ENCODE data around the gene ABI2.

DNA sequence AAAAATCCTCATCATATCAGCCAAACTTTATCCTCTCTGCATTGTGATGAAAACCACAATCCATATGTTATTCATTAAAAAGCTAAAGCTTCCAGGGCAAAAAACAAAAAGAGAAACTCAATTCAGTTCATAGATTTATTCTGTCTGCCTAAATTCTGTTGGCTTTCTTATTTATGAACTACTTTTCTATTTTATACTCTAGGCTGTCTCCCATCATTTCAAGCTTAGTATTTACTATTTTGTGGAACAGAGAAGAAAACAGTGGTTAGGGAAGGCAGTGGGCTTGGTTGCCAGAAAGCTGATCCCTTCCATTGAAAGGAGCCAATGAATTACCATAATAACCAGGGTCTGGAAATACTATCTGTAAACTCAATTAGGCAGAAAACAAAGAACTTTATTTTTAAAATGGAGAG lies 135.1 kb downstream of the ABI2 start:
- no peak for TF ChIP-seq POLR2A (IDR thresholded peaks at IDR 0.05)
- TF ChIP-seq, protein P1, sequence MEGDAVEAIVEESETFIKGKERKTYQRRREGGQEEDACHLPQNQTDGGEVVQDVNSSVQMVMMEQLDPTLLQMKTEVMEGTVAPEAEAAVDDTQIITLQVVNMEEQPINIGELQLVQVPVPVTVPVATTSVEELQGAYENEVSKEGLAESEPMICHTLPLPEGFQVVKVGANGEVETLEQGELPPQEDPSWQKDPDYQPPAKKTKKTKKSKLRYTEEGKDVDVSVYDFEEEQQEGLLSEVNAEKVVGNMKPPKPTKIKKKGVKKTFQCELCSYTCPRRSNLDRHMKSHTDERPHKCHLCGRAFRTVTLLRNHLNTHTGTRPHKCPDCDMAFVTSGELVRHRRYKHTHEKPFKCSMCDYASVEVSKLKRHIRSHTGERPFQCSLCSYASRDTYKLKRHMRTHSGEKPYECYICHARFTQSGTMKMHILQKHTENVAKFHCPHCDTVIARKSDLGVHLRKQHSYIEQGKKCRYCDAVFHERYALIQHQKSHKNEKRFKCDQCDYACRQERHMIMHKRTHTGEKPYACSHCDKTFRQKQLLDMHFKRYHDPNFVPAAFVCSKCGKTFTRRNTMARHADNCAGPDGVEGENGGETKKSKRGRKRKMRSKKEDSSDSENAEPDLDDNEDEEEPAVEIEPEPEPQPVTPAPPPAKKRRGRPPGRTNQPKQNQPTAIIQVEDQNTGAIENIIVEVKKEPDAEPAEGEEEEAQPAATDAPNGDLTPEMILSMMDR (IDR thresholded peaks at IDR 0.05) = no peak
- no peak for TF ChIP-seq EP300 (IDR thresholded peaks at IDR 0.05)
- no peak for TF ChIP-seq POLR2AphosphoS5 (IDR thresholded peaks at IDR 0.05)
